ENCODE data around the gene GEMIN7.

GEMIN7 gene

GRCh38 chr19:45139286-45140143 lies 60.5 kb downstream of the GEMIN7 start:
- no peak for DNase-seq (ENCODE audit: low read depth)
- H3K4me3 ChIP-seq (ENCODE audit: low read depth, low read length) = no peak overlapping the region
- TF ChIP-seq MYC (IDR thresholded peaks at IDR 0.05; ENCODE audit: low read depth, low read length) = no peak
- TF ChIP-seq CTCF (IDR thresholded peaks at IDR 0.05; ENCODE audit: low read depth, low read length) = no peak
- TF ChIP-seq POLR2A (IDR thresholded peaks at IDR 0.05; ENCODE audit: extremely low read depth, insufficient read length) = no peak
- TF ChIP-seq, protein P1, sequence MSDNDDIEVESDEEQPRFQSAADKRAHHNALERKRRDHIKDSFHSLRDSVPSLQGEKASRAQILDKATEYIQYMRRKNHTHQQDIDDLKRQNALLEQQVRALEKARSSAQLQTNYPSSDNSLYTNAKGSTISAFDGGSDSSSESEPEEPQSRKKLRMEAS (IDR thresholded peaks at IDR 0.05; ENCODE audit: low read depth, low read length) = no peak

- TF ChIP-seq, protein P1 (IDR thresholded peaks at IDR 0.05; ENCODE audit: low read depth, low read length) = no peak
- no peak for TF ChIP-seq MYC (IDR thresholded peaks at IDR 0.05; ENCODE audit: low read depth, low read length)
- no peak for TF ChIP-seq CTCF (IDR thresholded peaks at IDR 0.05; ENCODE audit: low read depth, low read length)
- no peak for TF ChIP-seq POLR2A (IDR thresholded peaks at IDR 0.05; ENCODE audit: extremely low read depth, insufficient read length)
- no peak for DNase-seq (ENCODE audit: low read depth)
- no peak overlapping the region for H3K4me3 ChIP-seq (ENCODE audit: low read depth, low read length)
Observed at GRCh38 chr19:45140144-45140503, 61.1 kb downstream of the GEMIN7 start.

GRCh38 chr19:45140533-45140932 lies 61.5 kb downstream of the GEMIN7 start:
- no peak for DNase-seq (ENCODE audit: low read depth)
- H3K4me3 ChIP-seq (ENCODE audit: low read depth, low read length) = no peak overlapping the region
- no peak for TF ChIP-seq CTCF (IDR thresholded peaks at IDR 0.05; ENCODE audit: low read depth, low read length)
- TF ChIP-seq MYC (IDR thresholded peaks at IDR 0.05; ENCODE audit: low read depth, low read length) = no peak
- TF ChIP-seq POLR2A (IDR thresholded peaks at IDR 0.05; ENCODE audit: extremely low read depth, insufficient read length) = no peak
- TF ChIP-seq, protein P1 (IDR thresholded peaks at IDR 0.05; ENCODE audit: low read depth, low read length) = no peak

Measured in NB4 (cell line).